SIG-M5 treated with dmso at 0.1 percent for 504 hours (cell line): ENCODE data around the gene CYP1A1.

Experiments
- DNase-seq: peaks from one replicate; lab custom pipeline; 2025; ENCODE audit not compliant: unreplicated experiment; lab: John Stamatoyannopoulos, UW

Gene CYP1A1

GRCh38 chr15:74695597-74696397, 29.5 kb downstream of the CYP1A1 start, which contains the start of gene EDC3:
Gene EDC3 (minus strand): TSS chr15:74696024. CDS start chr15:74675124, 20,900 bp downstream.
- DNase-seq = peak; percentile 73

- no peak for DNase-seq
These were observed 33.0 kb downstream of the CYP1A1 start for GRCh38 chr15:74692327-74692726.

GRCh38 chr15:74683758-74684157, 41.6 kb downstream of the CYP1A1 start:
- DNase-seq = no peak

GRCh38 chr15:74682954-74683353, 42.4 kb downstream of the CYP1A1 start:
- DNase-seq = no peak

GRCh38 chr15:74680456-74680855, 44.9 kb downstream of the CYP1A1 start:
- DNase-seq = no peak

- no peak for DNase-seq
These were observed 48.5 kb downstream of the CYP1A1 start for GRCh38 chr15:74676801-74677200.

DNA sequence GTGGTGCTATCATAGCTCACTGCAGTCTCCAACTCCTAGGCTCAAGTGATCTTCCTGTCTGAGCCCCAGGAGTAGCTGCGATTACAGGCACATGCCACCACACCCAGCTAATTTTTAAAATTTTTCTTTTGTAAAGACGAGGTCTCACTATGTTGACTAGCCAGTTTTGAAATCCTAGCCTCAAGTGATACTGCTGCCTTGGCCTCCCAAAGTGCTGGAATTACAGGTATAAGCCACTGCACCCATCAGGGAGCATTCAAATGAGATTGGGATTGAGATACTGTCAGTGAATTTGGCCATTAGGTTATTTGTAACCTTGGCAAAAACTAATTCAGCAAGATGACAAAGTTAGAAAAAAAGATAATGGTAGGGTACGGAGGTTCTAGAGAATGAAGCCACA, 51.2 kb downstream of the CYP1A1 start:
- no peak for DNase-seq

GRCh38 chr15:74669627-74670026, 55.7 kb downstream of the CYP1A1 start:
- DNase-seq = no peak
